ENCODE data around the gene GLIS1.

GLIS1 gene

DNA sequence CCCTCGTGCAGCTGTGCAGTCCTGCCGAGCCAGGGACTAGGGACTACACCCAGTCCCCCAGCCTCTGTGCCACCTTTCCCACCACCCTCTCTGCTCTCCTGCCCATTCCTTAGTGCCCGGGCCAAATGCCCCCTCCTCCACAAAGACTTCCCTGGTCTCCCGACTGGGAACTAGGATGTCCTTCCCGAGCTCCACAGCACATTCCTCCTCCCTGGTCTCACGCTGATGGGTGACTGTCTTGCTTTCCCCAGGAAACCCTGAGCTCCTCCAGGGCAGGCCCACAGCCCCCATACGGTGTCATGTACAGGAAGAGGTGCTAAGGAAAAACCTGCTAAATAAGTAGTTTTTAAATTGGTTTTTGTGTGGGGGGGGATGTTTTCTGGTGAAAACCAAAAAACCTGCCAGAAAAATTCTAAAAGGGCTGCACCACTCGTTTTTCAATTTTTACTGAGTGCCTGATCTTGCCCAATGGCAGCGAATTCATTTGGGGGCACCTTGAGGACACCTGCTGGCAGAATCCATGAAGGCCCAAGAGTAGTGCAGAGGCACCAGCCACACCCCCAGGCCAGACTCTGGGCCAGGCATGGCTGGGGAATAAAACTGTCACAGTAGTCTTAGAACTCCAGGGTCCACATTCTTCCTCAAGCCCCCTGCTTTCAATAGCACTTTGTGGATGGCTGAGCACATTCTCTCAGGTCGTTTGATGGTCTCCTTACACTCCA lies 50.4 kb downstream of the GLIS1 start:
- DNase-seq (ENCODE audit: low spot score), result no peak
- TF ChIP-seq, protein P1, sequence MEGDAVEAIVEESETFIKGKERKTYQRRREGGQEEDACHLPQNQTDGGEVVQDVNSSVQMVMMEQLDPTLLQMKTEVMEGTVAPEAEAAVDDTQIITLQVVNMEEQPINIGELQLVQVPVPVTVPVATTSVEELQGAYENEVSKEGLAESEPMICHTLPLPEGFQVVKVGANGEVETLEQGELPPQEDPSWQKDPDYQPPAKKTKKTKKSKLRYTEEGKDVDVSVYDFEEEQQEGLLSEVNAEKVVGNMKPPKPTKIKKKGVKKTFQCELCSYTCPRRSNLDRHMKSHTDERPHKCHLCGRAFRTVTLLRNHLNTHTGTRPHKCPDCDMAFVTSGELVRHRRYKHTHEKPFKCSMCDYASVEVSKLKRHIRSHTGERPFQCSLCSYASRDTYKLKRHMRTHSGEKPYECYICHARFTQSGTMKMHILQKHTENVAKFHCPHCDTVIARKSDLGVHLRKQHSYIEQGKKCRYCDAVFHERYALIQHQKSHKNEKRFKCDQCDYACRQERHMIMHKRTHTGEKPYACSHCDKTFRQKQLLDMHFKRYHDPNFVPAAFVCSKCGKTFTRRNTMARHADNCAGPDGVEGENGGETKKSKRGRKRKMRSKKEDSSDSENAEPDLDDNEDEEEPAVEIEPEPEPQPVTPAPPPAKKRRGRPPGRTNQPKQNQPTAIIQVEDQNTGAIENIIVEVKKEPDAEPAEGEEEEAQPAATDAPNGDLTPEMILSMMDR (IDR thresholded peaks at IDR 0.05; ENCODE audit: extremely low read depth, missing control alignments), result no peak

DNA sequence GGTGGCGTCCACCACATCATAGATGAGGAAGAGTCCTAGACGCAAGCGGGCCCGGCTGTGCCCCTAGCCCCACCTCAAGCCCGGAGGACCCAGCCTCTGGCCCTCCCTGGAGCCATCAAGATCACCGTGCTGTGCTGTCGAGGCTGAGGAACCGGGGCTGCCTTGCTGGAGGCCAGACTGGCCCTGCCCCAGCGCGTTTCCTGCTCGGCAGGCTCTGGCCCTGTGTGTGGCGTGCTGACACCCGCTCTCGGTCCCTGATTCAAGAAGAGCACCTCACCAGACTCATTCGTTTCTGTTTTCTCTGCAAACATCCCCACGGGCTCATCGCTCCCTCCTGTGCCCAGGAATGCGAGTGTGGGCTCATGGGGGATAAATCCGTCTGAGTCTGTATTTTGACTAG lies 51.1 kb downstream of the GLIS1 start:
- TF ChIP-seq, protein P1 (IDR thresholded peaks at IDR 0.05; ENCODE audit: extremely low read depth, missing control alignments), result no peak
- DNase-seq (ENCODE audit: low spot score), result no peak

DNA sequence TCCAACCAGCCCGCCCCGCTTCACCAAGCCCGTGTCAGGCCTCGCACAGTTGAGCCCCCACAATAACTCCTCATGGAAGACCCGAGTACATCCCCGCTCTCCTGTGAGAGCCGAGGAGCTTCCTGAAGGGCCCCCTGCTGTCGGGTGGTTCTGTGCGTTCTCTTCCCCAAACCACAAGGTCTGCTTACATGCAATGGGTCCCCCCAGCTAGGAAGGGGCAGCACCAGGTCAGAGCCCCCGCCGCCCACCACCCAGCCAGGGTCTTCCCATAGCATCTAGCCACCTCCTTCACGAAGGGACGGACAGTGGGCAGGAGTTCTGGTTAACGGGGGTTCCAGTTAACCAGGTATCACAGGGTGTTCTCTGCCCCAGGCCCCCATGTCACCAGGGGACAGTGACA lies 51.5 kb downstream of the GLIS1 start:
- TF ChIP-seq, protein P1 (IDR thresholded peaks at IDR 0.05; ENCODE audit: extremely low read depth, missing control alignments), result no peak
- DNase-seq (ENCODE audit: low spot score), result no peak

DNA sequence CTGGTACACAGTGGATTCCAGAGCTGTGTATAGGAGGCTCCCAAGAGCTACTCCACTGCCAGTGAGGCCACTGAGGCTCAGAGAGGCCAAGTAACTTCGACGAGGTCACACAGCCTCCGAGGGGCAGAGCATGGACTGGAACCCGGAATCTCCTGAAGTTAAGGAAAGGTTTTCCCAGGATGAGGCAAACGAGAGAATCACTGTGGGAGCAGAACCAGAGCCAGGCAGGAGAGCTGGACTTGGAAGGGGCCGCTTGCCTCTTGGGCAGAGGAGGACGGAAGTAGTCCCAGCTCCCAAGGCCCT lies 52.0 kb downstream of the GLIS1 start:
- TF ChIP-seq, protein P1 (IDR thresholded peaks at IDR 0.05; ENCODE audit: extremely low read depth, missing control alignments), result no peak
- no peak for DNase-seq (ENCODE audit: low spot score)

DNA sequence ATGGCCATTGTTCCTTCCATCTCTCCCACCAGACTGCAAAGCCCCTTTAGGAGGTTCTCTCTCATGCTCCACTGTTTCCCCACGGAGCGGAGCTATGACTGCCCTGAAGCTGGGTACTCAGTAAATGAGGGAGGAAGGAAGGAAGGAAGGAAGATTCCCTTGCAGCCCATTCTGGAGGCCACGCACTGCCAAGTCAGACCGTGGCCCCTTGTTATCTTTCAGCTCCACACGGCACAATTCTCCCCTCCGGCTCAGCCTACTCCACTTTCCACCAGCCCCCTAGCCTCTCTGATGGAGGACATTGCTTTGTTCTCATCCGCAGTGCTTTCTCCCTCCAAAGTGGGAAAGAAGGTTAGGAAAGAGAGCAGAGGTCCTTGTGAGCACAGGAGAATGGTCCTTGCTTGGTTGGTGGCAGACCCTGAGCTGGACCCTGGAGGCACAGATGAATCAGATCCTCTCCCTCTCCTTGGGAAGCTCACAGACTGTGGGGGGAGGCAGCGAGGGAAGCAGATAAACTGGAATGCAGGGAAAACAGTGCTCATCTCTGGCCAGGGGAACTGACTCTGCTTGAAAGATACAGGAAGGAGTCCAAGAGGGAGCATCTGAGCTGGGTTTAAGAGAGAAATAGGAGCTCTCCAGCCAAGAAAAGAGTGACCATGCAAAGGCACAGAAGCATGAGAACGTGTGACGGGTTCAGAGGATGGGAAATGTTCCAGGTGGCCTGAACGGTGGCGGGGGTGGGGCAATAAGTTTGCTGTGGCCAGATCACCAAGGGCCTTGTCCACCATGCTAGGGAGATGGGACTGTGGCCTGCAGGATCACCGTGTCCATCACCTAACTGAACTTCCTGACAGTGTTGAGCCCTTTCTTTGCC lies 52.6 kb downstream of the GLIS1 start:
- TF ChIP-seq, protein P1 (IDR thresholded peaks at IDR 0.05; ENCODE audit: extremely low read depth, missing control alignments), result no peak
- DNase-seq (ENCODE audit: low spot score), result no peak

DNA sequence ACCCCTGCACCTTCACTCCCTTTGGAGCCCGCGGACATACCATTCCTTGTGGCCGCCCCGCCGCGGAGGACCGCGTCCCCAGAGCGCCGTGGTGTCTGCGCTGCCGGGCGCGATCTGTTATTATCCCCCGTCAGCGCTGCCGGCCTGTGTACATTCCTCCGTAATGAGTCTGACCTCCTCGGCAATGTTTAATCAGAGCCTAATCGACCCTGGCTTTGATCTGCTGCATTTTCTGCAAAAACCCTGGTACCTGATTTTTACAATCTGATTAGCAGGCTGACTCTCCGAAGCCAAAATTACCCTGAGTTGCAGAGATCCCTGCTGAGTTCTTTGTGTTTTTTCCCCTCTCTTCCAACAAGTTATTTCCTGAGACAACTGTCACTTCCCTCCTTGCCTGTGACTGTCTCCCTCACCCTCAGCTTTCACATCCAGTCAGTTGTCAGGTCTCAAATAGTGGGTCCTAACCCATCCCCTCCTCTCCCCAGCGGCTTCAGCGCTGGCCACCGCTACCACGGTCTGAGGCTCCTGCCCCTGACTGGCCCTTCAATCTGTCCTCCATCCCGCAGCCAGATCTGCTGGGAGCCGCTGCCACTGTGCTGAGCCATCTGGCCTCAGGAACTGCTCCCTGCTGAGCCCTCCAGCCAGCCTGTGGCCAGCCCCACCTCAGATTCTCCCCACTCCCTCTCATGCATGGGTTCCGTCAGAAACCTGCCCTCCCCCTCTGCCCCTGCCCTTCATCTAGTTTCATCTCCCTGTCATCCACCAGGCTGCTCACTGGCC lies 53.5 kb downstream of the GLIS1 start:
- TF ChIP-seq, protein P1 (IDR thresholded peaks at IDR 0.05; ENCODE audit: extremely low read depth, missing control alignments), result no peak
- no peak for DNase-seq (ENCODE audit: low spot score)

DNA sequence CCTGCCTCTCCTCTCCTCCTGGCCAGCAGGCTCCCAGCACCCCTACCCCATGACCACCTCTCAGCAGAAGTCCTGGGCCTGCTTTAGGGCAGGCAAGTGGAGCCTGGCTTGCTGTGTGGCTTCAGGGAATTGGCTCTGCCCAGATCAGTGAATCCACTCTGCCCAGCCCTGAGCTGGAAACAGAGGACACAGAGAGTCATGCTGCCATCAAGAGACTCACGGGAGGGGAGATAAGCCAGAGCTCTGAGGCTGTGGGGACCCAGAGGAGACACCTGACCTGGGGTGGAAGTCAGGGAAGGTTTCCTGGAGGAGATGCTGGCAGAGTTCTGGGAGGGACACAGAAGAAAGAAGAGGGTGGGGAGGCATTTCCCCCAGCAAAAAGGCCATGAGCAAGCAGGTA lies 54.2 kb downstream of the GLIS1 start:
- TF ChIP-seq, protein P1 (IDR thresholded peaks at IDR 0.05; ENCODE audit: extremely low read depth, missing control alignments), result no peak
- DNase-seq (ENCODE audit: low spot score), result no peak

Measured in GM20000 (cell line).